Spleen (tissue), 7 donors: ENCODE data around the gene RGR.

Experiments
- POLR2A ChIP-seq, 3 donors: fragments of 450-650 bp; IDR thresholded peaks; one replicate each; pipeline ENCODE4 v1.5.1; 2017; ENCODE audit warnings: antibody characterized with exemption in 3 of 3, mild to moderate bottlenecking in 1 of 3
- TF ChIP-seq, protein P1 (sequence below), 11 experiments: fragments of 200-600 bp in 7 of 11; fragments of 450-650 bp in 4 of 11; sonication (generic) in 4 of 11; IDR thresholded peaks in 8 of 11; conservative IDR thresholded peaks in 3 of 11; 1 replicate in 7 of 11; 2 replicates in 4 of 11; pipeline versions ENCODE4 v1.4.0 to v1.8.0; 2016 to 2021; ENCODE audit warnings: antibody characterized with exemption in 11 of 11, inconsistent platforms in 4 of 11, mild to moderate bottlenecking in 1 of 11
- donor health status: DM: no; HTN: no; CAD: no; lungs with moderate emphysema.
- donor health status: DM: no; HTN: no; CAD: no.
- donor health status: DM: no; HTN: no; CAD: no.

DNA sequence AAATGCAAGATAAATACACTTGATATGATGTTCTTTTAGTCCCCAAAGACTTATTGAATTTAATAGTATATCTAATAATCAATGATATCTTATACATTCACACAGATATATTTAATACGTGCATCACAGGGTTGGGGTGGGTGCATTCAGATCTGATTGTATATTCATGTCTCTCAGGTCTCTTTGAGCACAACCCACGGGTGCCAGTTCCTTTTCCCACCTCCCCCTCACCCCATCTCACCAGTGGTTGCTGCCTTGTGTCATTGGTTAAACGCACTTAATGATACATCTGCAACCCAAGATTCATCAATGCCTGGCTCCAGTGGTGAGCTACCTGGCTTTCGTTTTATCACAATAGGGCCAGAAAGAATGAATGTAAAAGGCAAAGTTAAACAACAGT lies 9.8 kb upstream of the RGR start:
- TF ChIP-seq, protein P1, sequence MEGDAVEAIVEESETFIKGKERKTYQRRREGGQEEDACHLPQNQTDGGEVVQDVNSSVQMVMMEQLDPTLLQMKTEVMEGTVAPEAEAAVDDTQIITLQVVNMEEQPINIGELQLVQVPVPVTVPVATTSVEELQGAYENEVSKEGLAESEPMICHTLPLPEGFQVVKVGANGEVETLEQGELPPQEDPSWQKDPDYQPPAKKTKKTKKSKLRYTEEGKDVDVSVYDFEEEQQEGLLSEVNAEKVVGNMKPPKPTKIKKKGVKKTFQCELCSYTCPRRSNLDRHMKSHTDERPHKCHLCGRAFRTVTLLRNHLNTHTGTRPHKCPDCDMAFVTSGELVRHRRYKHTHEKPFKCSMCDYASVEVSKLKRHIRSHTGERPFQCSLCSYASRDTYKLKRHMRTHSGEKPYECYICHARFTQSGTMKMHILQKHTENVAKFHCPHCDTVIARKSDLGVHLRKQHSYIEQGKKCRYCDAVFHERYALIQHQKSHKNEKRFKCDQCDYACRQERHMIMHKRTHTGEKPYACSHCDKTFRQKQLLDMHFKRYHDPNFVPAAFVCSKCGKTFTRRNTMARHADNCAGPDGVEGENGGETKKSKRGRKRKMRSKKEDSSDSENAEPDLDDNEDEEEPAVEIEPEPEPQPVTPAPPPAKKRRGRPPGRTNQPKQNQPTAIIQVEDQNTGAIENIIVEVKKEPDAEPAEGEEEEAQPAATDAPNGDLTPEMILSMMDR (IDR thresholded peaks at IDR 0.05 in 8 of 11, conservative IDR thresholded peaks at IDR 0.05 in 3 of 11) = no peak
- no peak for TF ChIP-seq POLR2A (IDR thresholded peaks at IDR 0.05)
